ENCODE measurements around the gene SRSF3.
A peak's percentile ranks its signal among the peaks of the same experiment; 100 is the strongest.
"Not testable (repeated sequence)": the region's sequence is repeated elsewhere in the genome, so short reads cannot be mapped to it uniquely, and the experiment has no call there.

Gene SRSF3

GRCh38 chr6:36581716-36582115 lies 12.4 kb upstream of the SRSF3 start:
- no peaks in the 10 kb centered on the region for H3K9me3 ChIP-seq (ENCODE audit: low read depth, low read length)
- H3K9ac ChIP-seq (ENCODE audit: insufficient read length): no peak overlapping the region
- no peak for DNase-seq (ENCODE audit: low read depth, low spot score)
- TF ChIP-seq EZH2 (IDR thresholded peaks at IDR 0.05) (no peak), FOXP2 (optimal IDR thresholded peaks at IDR 0.05; ENCODE audit: control extremely low read depth, extremely low read length, insufficient read depth) (no peak), POLR2AphosphoS5 (IDR thresholded peaks at IDR 0.05; ENCODE audit: borderline replicate concordance, low read depth, low read length) (no peak)
- no peak overlapping the region for H3K27ac ChIP-seq
- no peaks in the 10 kb centered on the region for H3K36me3 ChIP-seq (ENCODE audit: insufficient read depth, low read length)
- no peak overlapping the region for H3K4me3 ChIP-seq

- Histone ChIP-seq H3K36me3 (ENCODE audit: insufficient read depth, low read length) (no peaks in the 10 kb centered on the region), H3K4me3 (no peak overlapping the region), H3K9me3 (ENCODE audit: low read depth, low read length) (no peaks in the 10 kb centered on the region), H3K27ac (no peak overlapping the region), H3K9ac (ENCODE audit: insufficient read length) (no peak overlapping the region)
- TF ChIP-seq POLR2AphosphoS5 (IDR thresholded peaks at IDR 0.05; ENCODE audit: borderline replicate concordance, low read depth, low read length) (no peak), EZH2 (IDR thresholded peaks at IDR 0.05) (no peak), FOXP2 (optimal IDR thresholded peaks at IDR 0.05; ENCODE audit: control extremely low read depth, extremely low read length, insufficient read depth) (no peak)
- DNase-seq (ENCODE audit: low read depth, low spot score): no peak
These were observed 7.6 kb upstream of the SRSF3 start for GRCh38 chr6:36586606-36587005.

- H3K27ac ChIP-seq; H3K9ac ChIP-seq (ENCODE audit: insufficient read length); H3K9me3 ChIP-seq (ENCODE audit: low read depth, low read length); H3K4me3 ChIP-seq; H3K36me3 ChIP-seq (ENCODE audit: insufficient read depth, low read length); DNase-seq (ENCODE audit: low read depth, low spot score): not testable (repeated sequence)
These were observed 5.1 kb upstream of the SRSF3 start for GRCh38 chr6:36589025-36589400.

GRCh38 chr6:36590237-36590636 lies 3.9 kb upstream of the SRSF3 start:
- Histone ChIP-seq H3K27ac (no peak overlapping the region), H3K36me3 (ENCODE audit: insufficient read depth, low read length) (peaks cover 5% of the 10 kb centered on the region), H3K4me3 (no peak overlapping the region), H3K9me3 (ENCODE audit: low read depth, low read length) (no peaks in the 10 kb centered on the region), H3K9ac (ENCODE audit: insufficient read length) (no peak overlapping the region)
- no peak for TF ChIP-seq POLR2AphosphoS5 (IDR thresholded peaks at IDR 0.05; ENCODE audit: borderline replicate concordance, low read depth, low read length)
- no peak for DNase-seq (ENCODE audit: low read depth, low spot score)

- no peak overlapping the region for H3K4me3 ChIP-seq
- no peak for TF ChIP-seq EZH2 (IDR thresholded peaks at IDR 0.05)
- no peak for TF ChIP-seq POLR2AphosphoS5 (IDR thresholded peaks at IDR 0.05; ENCODE audit: borderline replicate concordance, low read depth, low read length)
- TF ChIP-seq FOXP2 (optimal IDR thresholded peaks at IDR 0.05; ENCODE audit: control extremely low read depth, extremely low read length, insufficient read depth): no peak
- no peak for DNase-seq (ENCODE audit: low read depth, low spot score)
- peaks cover 25% of the 10 kb centered on the region for H3K36me3 ChIP-seq (ENCODE audit: insufficient read depth, low read length)
- no peak overlapping the region for H3K9ac ChIP-seq (ENCODE audit: insufficient read length)
- no peak overlapping the region for H3K27ac ChIP-seq
- no peaks in the 10 kb centered on the region for H3K9me3 ChIP-seq (ENCODE audit: low read depth, low read length)
These were observed 1.9 kb upstream of the SRSF3 start for GRCh38 chr6:36592221-36592655.

- TF ChIP-seq FOXP2 (optimal IDR thresholded peaks at IDR 0.05; ENCODE audit: control extremely low read depth, extremely low read length, insufficient read depth): no peak
- TF ChIP-seq POLR2AphosphoS5 (IDR thresholded peaks at IDR 0.05; ENCODE audit: borderline replicate concordance, low read depth, low read length): no peak
- TF ChIP-seq EZH2 (IDR thresholded peaks at IDR 0.05): no peak
- peak overlapping the region; percentile 96 for H3K4me3 ChIP-seq
- H3K27ac ChIP-seq: peak overlapping the region; percentile 65
- DNase-seq (ENCODE audit: low read depth, low spot score): no peak
- no peaks in the 10 kb centered on the region for H3K9me3 ChIP-seq (ENCODE audit: low read depth, low read length)
- peak overlapping the region; percentile 71 for H3K9ac ChIP-seq (ENCODE audit: insufficient read length)
- peaks cover 39% of the 10 kb centered on the region for H3K36me3 ChIP-seq (ENCODE audit: insufficient read depth, low read length)
These were observed 563 bp upstream of the SRSF3 start for GRCh38 chr6:36593569-36594028.

- TF ChIP-seq POLR2AphosphoS5 (IDR thresholded peaks at IDR 0.05; ENCODE audit: borderline replicate concordance, low read depth, low read length) (no peak), EZH2 (IDR thresholded peaks at IDR 0.05) (no peak), FOXP2 (optimal IDR thresholded peaks at IDR 0.05; ENCODE audit: control extremely low read depth, extremely low read length, insufficient read depth) (no peak)
- DNase-seq (ENCODE audit: low read depth, low spot score): no peak
- H3K9me3 ChIP-seq (ENCODE audit: low read depth, low read length): no peaks in the 10 kb centered on the region
- H3K36me3 ChIP-seq (ENCODE audit: insufficient read depth, low read length): peaks cover 53% of the 10 kb centered on the region
- H3K4me3 ChIP-seq: peak overlapping the region; percentile 96
- H3K27ac ChIP-seq: peak overlapping the region; percentile 98
- peak overlapping the region; percentile 99 for H3K9ac ChIP-seq (ENCODE audit: insufficient read length)
These were observed 868 bp downstream of the SRSF3 start for GRCh38 chr6:36594816-36595643.

GRCh38 chr6:36596356-36596755 lies 2.2 kb downstream of the SRSF3 start:
- Histone ChIP-seq H3K27ac (no peak overlapping the region), H3K36me3 (ENCODE audit: insufficient read depth, low read length) (peaks cover 67% of the 10 kb centered on the region), H3K9ac (ENCODE audit: insufficient read length) (peak overlapping the region; percentile 99), H3K9me3 (ENCODE audit: low read depth, low read length) (no peaks in the 10 kb centered on the region), H3K4me3 (peak overlapping the region; percentile 96)
- DNase-seq (ENCODE audit: low read depth, low spot score): no peak
- TF ChIP-seq POLR2AphosphoS5 (IDR thresholded peaks at IDR 0.05; ENCODE audit: borderline replicate concordance, low read depth, low read length): no peak
- TF ChIP-seq EZH2 (IDR thresholded peaks at IDR 0.05): no peak
- TF ChIP-seq FOXP2 (optimal IDR thresholded peaks at IDR 0.05; ENCODE audit: control extremely low read depth, extremely low read length, insufficient read depth): no peak

- TF ChIP-seq POLR2AphosphoS5 (IDR thresholded peaks at IDR 0.05; ENCODE audit: borderline replicate concordance, low read depth, low read length) (no peak), FOXP2 (optimal IDR thresholded peaks at IDR 0.05; ENCODE audit: control extremely low read depth, extremely low read length, insufficient read depth) (no peak), EZH2 (IDR thresholded peaks at IDR 0.05) (no peak)
- no peak for DNase-seq (ENCODE audit: low read depth, low spot score)
- no peaks in the 10 kb centered on the region for H3K9me3 ChIP-seq (ENCODE audit: low read depth, low read length)
- peaks cover 81% of the 10 kb centered on the region for H3K36me3 ChIP-seq (ENCODE audit: insufficient read depth, low read length)
- H3K9ac ChIP-seq (ENCODE audit: insufficient read length): peak overlapping the region; percentile 99
- H3K27ac ChIP-seq: peak overlapping the region; percentile 45; the same call in 1 of the 2 replicates
- H3K4me3 ChIP-seq: peak overlapping the region; percentile 96
These were observed 3.6 kb downstream of the SRSF3 start for GRCh38 chr6:36597775-36598174.
